ENCODE data around the gene PSPC1.

The PSPC1 gene

DNA sequence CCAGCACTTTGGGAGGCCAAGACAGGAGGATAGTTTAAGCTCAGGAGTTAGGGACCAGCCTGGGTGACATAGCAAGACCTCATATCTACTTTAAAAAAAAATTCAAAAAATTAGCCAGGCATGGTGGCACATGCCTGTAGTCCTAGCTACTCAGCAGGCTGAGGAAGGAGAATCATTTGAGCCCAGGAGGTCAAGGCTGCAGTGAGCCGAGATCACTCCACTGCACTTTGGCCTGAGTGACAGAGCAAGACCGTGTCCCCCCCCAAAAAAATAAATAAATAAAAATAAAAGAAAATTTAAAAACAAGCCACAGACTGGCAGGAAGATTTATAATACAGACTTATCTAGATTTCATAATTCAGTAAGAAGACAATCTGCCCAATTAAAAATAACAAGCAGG lies 14.8 kb downstream of the PSPC1 start:
- H3K27ac ChIP-seq = no peak overlapping the region
- H3K36me3 ChIP-seq = peaks cover 23 to 46% (median 44%) of the 10 kb centered on the region in 3 donors
- intact Hi-C loops (cut with DNase I; ENCODE audit: low total_unique reads) = no loop called here

DNA sequence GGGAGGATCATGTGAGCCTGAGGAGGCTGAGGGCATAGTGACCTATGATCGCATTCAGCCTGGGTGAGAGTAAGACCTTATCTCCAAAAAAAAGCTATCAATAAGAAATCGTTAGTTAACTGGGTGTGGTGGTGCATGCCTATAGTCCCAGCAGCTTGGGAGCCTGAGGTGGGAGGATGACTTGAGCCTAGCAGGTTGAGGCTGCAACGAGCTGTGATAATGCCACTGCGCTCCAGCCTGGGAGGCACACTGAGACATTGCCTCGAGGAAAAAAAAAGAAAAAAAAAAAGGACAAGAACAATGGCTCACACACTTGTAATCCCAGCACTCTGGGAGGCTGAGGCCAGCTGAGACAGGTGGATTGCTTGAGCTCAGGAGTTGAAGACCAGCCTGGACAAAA lies 16.2 kb downstream of the PSPC1 start:
- no peak for DNase-seq
- H3K27me3 ChIP-seq = no peaks in the 10 kb centered on the region
- H3K4me1 ChIP-seq = peaks cover 0 to 76% (median 12%) of the 10 kb centered on the region in 4 donors
- no peaks in the 10 kb centered on the region for H3K9me3 ChIP-seq
- intact Hi-C loops (cut with DNase I; ENCODE audit: low total_unique reads) = no loop called here
- H3K27ac ChIP-seq = peak overlapping the region in 1 of 2 donors; percentile 8
- no peak overlapping the region for H3K4me3 ChIP-seq
- TF ChIP-seq CTCF (IDR thresholded peaks at IDR 0.05) = no peak
- H3K36me3 ChIP-seq = peaks cover 20 to 38% (median 36%) of the 10 kb centered on the region in 3 donors

More for the DNA sequence above, 14.8 kb downstream of the PSPC1 start:
- peaks cover 0 to 89% (median 15%) of the 10 kb centered on the region in 4 donors for H3K4me1 ChIP-seq
- no peak for TF ChIP-seq CTCF (IDR thresholded peaks at IDR 0.05)
- no peaks in the 10 kb centered on the region for H3K9me3 ChIP-seq
- no peaks in the 10 kb centered on the region for H3K27me3 ChIP-seq
- no peak overlapping the region for H3K4me3 ChIP-seq
- no peak for DNase-seq

DNA sequence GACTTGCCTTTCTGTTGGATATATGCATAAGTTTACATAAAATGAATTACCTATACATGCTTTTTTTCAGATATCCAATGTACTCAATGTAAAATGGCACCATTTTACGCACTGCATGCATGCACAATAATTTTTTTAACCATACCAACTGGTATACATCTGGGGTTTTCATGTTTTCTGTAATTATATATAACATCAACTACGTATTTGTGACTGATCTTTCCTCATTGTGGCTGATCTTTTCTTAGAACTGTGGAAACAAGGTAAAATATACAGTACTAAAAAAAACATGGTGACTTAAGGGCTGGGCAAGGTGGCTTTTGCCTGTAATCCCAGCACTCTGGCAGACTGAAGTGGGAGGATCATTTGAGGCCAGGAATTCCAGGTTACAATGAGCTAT lies 18.5 kb downstream of the PSPC1 start:
- no peak overlapping the region for H3K4me3 ChIP-seq
- H3K9me3 ChIP-seq = no peaks in the 10 kb centered on the region
- H3K27ac ChIP-seq = no peak overlapping the region
- H3K27me3 ChIP-seq = no peaks in the 10 kb centered on the region
- no peak for DNase-seq
- peaks cover 1 to 18% (median 14%) of the 10 kb centered on the region in 3 donors for H3K36me3 ChIP-seq
- peaks cover 0 to 62% (median 12%) of the 10 kb centered on the region in 4 donors for H3K4me1 ChIP-seq
- no peak for TF ChIP-seq CTCF (IDR thresholded peaks at IDR 0.05)
- intact Hi-C loops (cut with DNase I; ENCODE audit: low total_unique reads) = no loop called here

DNA sequence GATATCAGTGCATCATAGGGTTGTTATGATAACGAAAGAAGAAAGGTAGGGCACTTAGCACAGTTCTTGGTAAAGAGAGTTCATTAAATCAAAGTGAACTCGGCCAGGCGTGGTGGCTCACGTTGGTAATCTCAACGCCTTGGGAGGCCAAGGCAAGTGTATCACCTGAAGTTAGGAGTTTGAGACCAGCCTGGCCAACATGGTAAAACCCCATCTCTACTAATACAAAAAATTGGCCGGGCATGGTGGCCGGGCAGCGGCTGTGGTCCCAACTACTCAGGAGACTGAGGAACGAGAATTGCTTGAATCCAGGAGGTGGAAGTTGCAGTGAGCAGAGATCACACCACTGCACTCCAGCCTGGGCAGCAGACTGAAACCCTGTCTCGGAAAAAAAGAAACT lies 19.1 kb downstream of the PSPC1 start:
- Histone ChIP-seq H3K27ac (no peak overlapping the region), H3K9me3 (no peaks in the 10 kb centered on the region), H3K4me3 (no peak overlapping the region), H3K36me3 (peaks cover 8 to 20% (median 12%) of the 10 kb centered on the region in 3 donors), H3K27me3 (no peaks in the 10 kb centered on the region), H3K4me1 (peaks cover 0 to 61% (median 12%) of the 10 kb centered on the region in 4 donors)
- no peak for DNase-seq
- no peak for TF ChIP-seq CTCF (IDR thresholded peaks at IDR 0.05)
- intact Hi-C loops (cut with DNase I; ENCODE audit: low total_unique reads) = no loop called here

GRCh38 chr13:19759669-19760068 lies 23.1 kb downstream of the PSPC1 start:
- Histone ChIP-seq H3K4me3 (no peak overlapping the region), H3K9me3 (no peaks in the 10 kb centered on the region), H3K36me3 (peaks cover 16 to 56% (median 26%) of the 10 kb centered on the region in 3 donors), H3K27me3 (no peaks in the 10 kb centered on the region), H3K4me1 (peaks cover 0 to 26% (median 1%) of the 10 kb centered on the region in 4 donors), H3K27ac (no peak overlapping the region)
- TF ChIP-seq CTCF (IDR thresholded peaks at IDR 0.05) = no peak
- intact Hi-C loops (cut with DNase I; ENCODE audit: low total_unique reads) = no loop called here
- DNase-seq = no peak

DNA sequence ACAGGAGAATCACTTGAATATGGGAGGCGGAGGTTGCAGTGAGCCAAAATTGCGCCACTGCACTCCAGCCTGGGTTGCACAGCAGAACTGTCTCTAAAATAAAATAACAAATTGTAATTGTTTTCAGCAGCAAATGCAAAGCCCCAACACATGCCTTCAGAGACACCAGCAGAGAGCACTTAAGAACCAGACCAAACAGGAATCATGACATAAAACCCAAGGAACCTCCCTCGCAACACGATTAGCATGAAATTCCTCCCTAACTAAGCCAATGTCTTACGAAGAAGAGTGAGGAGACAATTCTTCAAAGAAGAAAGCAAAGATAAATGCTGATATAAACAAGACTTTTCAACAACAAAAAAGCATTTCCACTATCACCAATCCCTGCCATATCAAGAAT lies 40.1 kb downstream of the PSPC1 start:
- no peak for DNase-seq
- Histone ChIP-seq H3K9me3 (no peaks in the 10 kb centered on the region), H3K4me3 (no peak overlapping the region), H3K27me3 (no peaks in the 10 kb centered on the region), H3K4me1 (no peaks in the 10 kb centered on the region), H3K36me3 (peaks cover 22 to 67% (median 43%) of the 10 kb centered on the region in 3 donors), H3K27ac (no peak overlapping the region)
- intact Hi-C loops (cut with DNase I; ENCODE audit: low total_unique reads) = no loop called here
- TF ChIP-seq CTCF (IDR thresholded peaks at IDR 0.05) = no peak

Data from tibial artery (tissue), 4 donors.